Neural cell (in vitro differentiated cells): Measurements from ENCODE around the gene FN3KRP. TPM values are rescaled to one million over a fixed set of nuclear protein-coding genes. Genes with fewer than 3 reads are reported as not detected.

Experiments used
- H2AFZ ChIP-seq: fragments of 200-600, 300-800 bp; sonication (generic), shearing (Covaris generic); 2 replicates; pipeline ENCODE4 v1.6.0; 2014; ENCODE audit warnings: low read depth, mild to moderate bottlenecking, antibody characterized with exemption, low read length, moderate library complexity
- H3F3A ChIP-seq: fragments of 200-600 bp; shearing (Covaris generic); 2 replicates; pipeline ENCODE4 v1.6.1; 2016; ENCODE audit warnings: mild to moderate bottlenecking, moderate library complexity, mixed read lengths, antibody characterized with exemption, low read length; ENCODE audit not compliant: insufficient read depth, poor library complexity, severe bottlenecking
- H3K27ac ChIP-seq: fragments of 200-600, 300-800 bp; sonication (generic), shearing (Covaris generic); 2 replicates; pipeline ENCODE4 v1.5.1; 2014; ENCODE audit warnings: mild to moderate bottlenecking, low read length, moderate library complexity
- H3K27me3 ChIP-seq: fragments of 300-800, 200-600 bp; sonication (generic), shearing (Covaris generic); 2 replicates; pipeline ENCODE4 v1.6.0; 2014; ENCODE audit warnings: mild to moderate bottlenecking, low read depth, low read length, moderate library complexity; ENCODE audit not compliant: insufficient read depth
- H3K36me3 ChIP-seq: fragments of 300-800, 200-600 bp; sonication (generic), shearing (Covaris generic); 2 replicates; pipeline ENCODE4 v1.5.1; 2014; ENCODE audit warnings: mild to moderate bottlenecking, antibody characterized with exemption, low read length, moderate library complexity; ENCODE audit not compliant: insufficient read depth
- H3K4me2 ChIP-seq: fragments of 300-800, 200-600 bp; sonication (generic), shearing (Covaris generic); 2 replicates; pipeline ENCODE4 v1.6.0; 2014; ENCODE audit warnings: mild to moderate bottlenecking, low read length
- H3K4me3 ChIP-seq: fragments of 300-800, 200-600 bp; sonication (generic), shearing (Covaris generic); 2 replicates; pipeline ENCODE4 v1.5.1; 2014; ENCODE audit warnings: mild to moderate bottlenecking, low read length, moderate library complexity
- H3K79me2 ChIP-seq: fragments of 200-600 bp; shearing (Covaris generic); replicated peaks from 2 replicates; pipeline ENCODE4 v1.6.0; 2014; ENCODE audit warnings: mild to moderate bottlenecking, low read length, moderate library complexity; ENCODE audit not compliant: insufficient read depth
- H3K9ac ChIP-seq: fragments of 300-800, 200-600 bp; sonication (generic), shearing (Covaris generic); 2 replicates; pipeline ENCODE4 v1.6.1; 2016; ENCODE audit warnings: mild to moderate bottlenecking, low read length, mixed read lengths
- H3K9me2 ChIP-seq: fragments of 200-600 bp; shearing (Covaris generic); 2 replicates; pipeline ENCODE4 v1.6.1; 2016; ENCODE audit warnings: mild to moderate bottlenecking, low read length, mixed read lengths; ENCODE audit not compliant: insufficient read depth
- H3K9me3 ChIP-seq: fragments of 200-600, 300-800 bp; sonication (generic), shearing (Covaris generic); 2 replicates; pipeline ENCODE4 v1.6.1; 2016; ENCODE audit warnings: mild to moderate bottlenecking, mixed run types, low read length, moderate library complexity, mixed read lengths
- H4K20me1 ChIP-seq: fragments of 200-600 bp; shearing (Covaris generic); 2 replicates; pipeline ENCODE4 v1.6.1; 2016; ENCODE audit warnings: mild to moderate bottlenecking, mixed run types; ENCODE audit not compliant: insufficient read depth
- CTCF ChIP-seq: fragments of 450-650 bp; IDR thresholded peaks from 2 replicates; pipeline ENCODE4 v1.5.1; 2014; ENCODE audit warnings: antibody characterized with exemption, mild to moderate bottlenecking, moderate library complexity; ENCODE audit not compliant: poor library complexity, severe bottlenecking
- EP300 ChIP-seq: fragments of 450-650 bp; conservative IDR thresholded peaks from 2 replicates; pipeline ENCODE4 v1.6.1; 2014; ENCODE audit warnings: antibody characterized with exemption, mild to moderate bottlenecking, moderate library complexity; ENCODE audit not compliant: poor library complexity, severe bottlenecking
- EZH2 ChIP-seq: fragments of 200-600, 300-800 bp; shearing (Covaris generic), sonication (generic); IDR thresholded peaks from 2 replicates; pipeline ENCODE4 v1.6.1; 2014; ENCODE audit warnings: antibody characterized with exemption, low read length, borderline replicate concordance, mild to moderate bottlenecking; ENCODE audit not compliant: insufficient read depth, poor library complexity, severe bottlenecking
- MXI1 ChIP-seq: fragments of 450-650 bp; conservative IDR thresholded peaks from 2 replicates; pipeline ENCODE4 v1.6.1; 2014; ENCODE audit warnings: antibody characterized with exemption, mild to moderate bottlenecking; ENCODE audit not compliant: poor library complexity, severe bottlenecking
- POLR2AphosphoS5 ChIP-seq: IDR thresholded peaks from 2 replicates; pipeline ENCODE4 v1.6.1; 2012
- RAD21 ChIP-seq: fragments of 450-650 bp; conservative IDR thresholded peaks from 2 replicates; pipeline ENCODE4 v1.6.1; 2014; ENCODE audit warnings: antibody characterized with exemption, mild to moderate bottlenecking, moderate library complexity
- REST ChIP-seq: IDR thresholded peaks from 2 replicates; pipeline ENCODE4 v1.6.1; 2012; ENCODE audit warnings: borderline replicate concordance
- SMC3 ChIP-seq: fragments of 450-650 bp; conservative IDR thresholded peaks from 2 replicates; pipeline ENCODE4 v1.6.1; 2014; ENCODE audit warnings: antibody characterized with exemption, mild to moderate bottlenecking, moderate library complexity; ENCODE audit not compliant: poor library complexity
- TAF1 ChIP-seq: IDR thresholded peaks from 2 replicates; pipeline ENCODE4 v1.6.1; 2012; ENCODE audit warnings: low read depth
- polyA plus RNA-seq: library from polyadenylated mRNA; depleted of rRNA; stranded (reverse); fragments of >200 nt; gene quantifications from 2 replicates; pipeline ENCODE4 v1.2.3, GENCODE V29; 2014

Gene FN3KRP
- polyA plus RNA-seq, 1 donor from 2014 or later, result 32.7 TPM

- H3K27me3 ChIP-seq, result no peaks in the 10 kb centered on the region
- H3K4me2 ChIP-seq, result no peak overlapping the region
- no peaks in the 10 kb centered on the region for H3K36me3 ChIP-seq
- no peaks in the 10 kb centered on the region for H3F3A ChIP-seq
- H3K9me3 ChIP-seq, result peaks cover 4% of the 10 kb centered on the region
- no peaks in the 10 kb centered on the region for H3K79me2 ChIP-seq
- no peak overlapping the region for H3K9ac ChIP-seq
- TF ChIP-seq MXI1 (no peak), TAF1 (no peak), CTCF (no peak), EP300 (no peak), EZH2 (no peak), SMC3 (no peak), REST (no peak), RAD21 (no peak), POLR2AphosphoS5 (no peak)
- no peaks in the 10 kb centered on the region for H3K9me2 ChIP-seq
- no peak overlapping the region for H2AFZ ChIP-seq
- no peaks in the 10 kb centered on the region for H4K20me1 ChIP-seq
- no peak overlapping the region for H3K27ac ChIP-seq
- H3K4me3 ChIP-seq, result no peak overlapping the region
Observed at GRCh38 chr17:82679586-82680465, 36.7 kb upstream of the FN3KRP start.

- Histone ChIP-seq H2AFZ (no peak overlapping the region), H3K9me3 (peaks cover 4% of the 10 kb centered on the region), H3K9ac (no peak overlapping the region), H3K4me3 (no peak overlapping the region), H3K4me2 (no peak overlapping the region), H3K27ac (no peak overlapping the region), H3F3A (no peaks in the 10 kb centered on the region), H3K27me3 (no peaks in the 10 kb centered on the region), H3K36me3 (no peaks in the 10 kb centered on the region), H3K79me2 (no peaks in the 10 kb centered on the region), H4K20me1 (no peaks in the 10 kb centered on the region), H3K9me2 (no peaks in the 10 kb centered on the region)
- no peak for TF ChIP-seq POLR2AphosphoS5
- no peak for TF ChIP-seq REST
- TF ChIP-seq CTCF, result no peak
- no peak for TF ChIP-seq EZH2
- no peak for TF ChIP-seq TAF1
- TF ChIP-seq EP300, result no peak
- TF ChIP-seq SMC3, result no peak
- no peak for TF ChIP-seq RAD21
- TF ChIP-seq MXI1, result no peak
Observed at GRCh38 chr17:82681547-82681946, 35.0 kb upstream of the FN3KRP start.
